Ovary (tissue), 9 donors: ENCODE data around the gene C1QA. TPM values are rescaled to one million over a fixed set of nuclear protein-coding genes. Genes with fewer than 3 reads are reported as not detected.

Experiments used
- DNase-seq, 5 donors: peaks; one replicate each; pipeline ENCODE4 v3.0.0-alpha.2; 2019 to 2020
- H3K27ac ChIP-seq, 2 donors: fragments of 200-600 bp; one replicate each; pipeline versions ENCODE4 v1.5.1 to v1.8.0; 2019 to 2022
- H3K27me3 ChIP-seq: fragments of 200-600 bp; one replicate; pipeline ENCODE4 v1.8.0; 2022
- H3K36me3 ChIP-seq: fragments of 200-600 bp; sonication (generic); one replicate; pipeline ENCODE4 v1.5.1; 2019
- H3K4me1 ChIP-seq: one replicate; pipeline ENCODE4 v1.8.1; 2013; ENCODE audit warnings: mild to moderate bottlenecking, moderate library complexity; ENCODE audit not compliant: insufficient read depth
- H3K4me3 ChIP-seq: fragments of 200-600 bp; sonication (generic); one replicate; pipeline ENCODE4 v1.5.1; 2017
- H3K9me3 ChIP-seq, 2 donors: fragments of 200-600 bp in 1 of 2; sonication (generic) in 1 of 2; one replicate each; pipeline versions ENCODE4 v1.5.1 to v1.8.1; 2013 to 2019; ENCODE audit warnings: mild to moderate bottlenecking in 1 of 2, moderate library complexity in 1 of 2
- EP300 ChIP-seq: sonication (generic); formaldehyde crosslinking; IDR thresholded peaks from one replicate; pipeline ENCODE4 v1.6.1; 2017; ENCODE audit warnings: antibody characterized with exemption
- POLR2A ChIP-seq: fragments of 450-650 bp; IDR thresholded peaks from one replicate; pipeline ENCODE4 v1.6.1; 2017; ENCODE audit warnings: antibody characterized with exemption, mild to moderate bottlenecking, moderate library complexity
- WGBS, 3 donors: extraction: QIAGEN DNeasy Blood & Tissue Kit in 1 of 3; methylation state at CpG; one replicate each; pipeline versions ENCODE4 v1.1.5 to v1.1.7; 2013 to 2017; 5-methylcytosine and 5-hydroxymethylcytosine counted together
- intact Hi-C, 4 donors: fragments of 100-400 bp; cut with DNase I; formaldehyde crosslinking; loops; one replicate each; pipeline versions ENCODE4 v1.11.0 to v1.15.1; 2022 to 2023
- polyA plus RNA-seq, 2 donors: library from polyadenylated mRNA; stranded (reverse); fragments of 200-250 nt in 1 of 2; fragments of 350-450 nt in 1 of 2; fragmentation: Illumina TruSeq in 1 of 2; extraction: RNeasy Lipid Tissue Mini Kit (QIAGEN cat#74804) in 1 of 2; gene quantifications; one replicate each; pipeline ENCODE4 v1.2.3, GENCODE V29; 2013 to 2014
- total RNA-seq, 7 donors: library from RNA; depleted of rRNA in 2 of 7; stranded (reverse); fragments of >200 nt in 2 of 7; fragmentation: NEBNext Ultra II Directional in 3 of 7; extraction: Animal tissue kit (Norgen Biotek cat#: 25700) in 3 of 7; gene quantifications; one replicate each; pipeline versions ENCODE4 v1.1.0 to v1.2.4, GENCODE V29; 2016 to 2023
- TF ChIP-seq, protein P1 (sequence below), 3 donors: fragments of 450-650 bp in 2 of 3; fragments of 200-600 bp in 1 of 3; IDR thresholded peaks; one replicate each; pipeline versions ENCODE4 v1.5.1 to v1.8.0; 2016 to 2022; ENCODE audit warnings: antibody characterized with exemption in 3 of 3, mild to moderate bottlenecking in 1 of 3
- donor health status: DM: no; HTN: no; CAD: no; lungs with moderate emphysema.
- donor health status: DM: no; HTN: no; CAD: no.
- donor health status: Bipolar disorder and iron deficiency.
- donor health status: DM: yes; HTN: yes; CAD: no.
- donor health status: DM: no; HTN: no; CAD: no.
- donor health status: DM: yes; HTN: yes; CAD: no.

C1QA gene
- total and polyA plus RNA-seq, 9 donors = 26.8 to 89.6 (median 52.7) TPM

- no peak for DNase-seq
- H3K4me3 ChIP-seq = no peak overlapping the region
- H3K27me3 ChIP-seq = no peaks in the 10 kb centered on the region
- TF ChIP-seq, protein P1, sequence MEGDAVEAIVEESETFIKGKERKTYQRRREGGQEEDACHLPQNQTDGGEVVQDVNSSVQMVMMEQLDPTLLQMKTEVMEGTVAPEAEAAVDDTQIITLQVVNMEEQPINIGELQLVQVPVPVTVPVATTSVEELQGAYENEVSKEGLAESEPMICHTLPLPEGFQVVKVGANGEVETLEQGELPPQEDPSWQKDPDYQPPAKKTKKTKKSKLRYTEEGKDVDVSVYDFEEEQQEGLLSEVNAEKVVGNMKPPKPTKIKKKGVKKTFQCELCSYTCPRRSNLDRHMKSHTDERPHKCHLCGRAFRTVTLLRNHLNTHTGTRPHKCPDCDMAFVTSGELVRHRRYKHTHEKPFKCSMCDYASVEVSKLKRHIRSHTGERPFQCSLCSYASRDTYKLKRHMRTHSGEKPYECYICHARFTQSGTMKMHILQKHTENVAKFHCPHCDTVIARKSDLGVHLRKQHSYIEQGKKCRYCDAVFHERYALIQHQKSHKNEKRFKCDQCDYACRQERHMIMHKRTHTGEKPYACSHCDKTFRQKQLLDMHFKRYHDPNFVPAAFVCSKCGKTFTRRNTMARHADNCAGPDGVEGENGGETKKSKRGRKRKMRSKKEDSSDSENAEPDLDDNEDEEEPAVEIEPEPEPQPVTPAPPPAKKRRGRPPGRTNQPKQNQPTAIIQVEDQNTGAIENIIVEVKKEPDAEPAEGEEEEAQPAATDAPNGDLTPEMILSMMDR (IDR thresholded peaks at IDR 0.05) = no peak
- no peak for TF ChIP-seq POLR2A
- TF ChIP-seq EP300 = no peak
- H3K36me3 ChIP-seq = no peaks in the 10 kb centered on the region
- WGBS, 3 donors = 74 to 87% (median 78%) methylated on average over 33 to 39 of the region's 39 CpGs
- no peaks in the 10 kb centered on the region for H3K9me3 ChIP-seq
- intact Hi-C loops = no loop called here
- H3K4me1 ChIP-seq = no peaks in the 10 kb centered on the region
- H3K27ac ChIP-seq = no peak overlapping the region
Observed at GRCh38 chr1:22600817-22601605, 35.4 kb upstream of the C1QA start.

DNA sequence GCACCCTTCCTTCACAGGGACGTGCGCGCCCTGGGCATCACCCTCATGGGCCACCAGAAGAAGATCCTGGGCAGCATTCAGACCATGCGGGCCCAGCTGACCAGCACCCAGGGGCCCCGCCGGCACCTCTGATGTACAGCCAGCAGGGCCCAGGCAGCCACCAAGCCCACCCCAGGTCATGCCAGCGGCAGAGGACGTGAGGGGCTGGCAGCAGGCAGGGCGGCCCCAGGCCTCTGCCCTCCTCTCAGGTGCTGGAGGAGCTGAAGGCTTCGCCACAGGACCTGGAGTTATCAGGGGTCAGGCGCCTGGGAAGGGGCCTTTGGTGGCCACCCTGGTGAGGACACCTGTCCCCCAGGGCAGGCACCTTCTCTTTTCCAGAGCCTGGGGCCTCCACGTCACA lies 34.8 kb upstream of the C1QA start:
- Histone ChIP-seq H3K27me3 (no peaks in the 10 kb centered on the region), H3K4me1 (no peaks in the 10 kb centered on the region), H3K27ac (no peak overlapping the region), H3K36me3 (no peaks in the 10 kb centered on the region), H3K4me3 (no peak overlapping the region), H3K9me3 (no peaks in the 10 kb centered on the region)
- DNase-seq = no peak
- WGBS, 3 donors = 89 to 97% (median 90%) methylated on average over 6 to 12 of the region's 12 CpGs
- intact Hi-C loops = no loop called here
- TF ChIP-seq POLR2A (no peak), EP300 (no peak)
- TF ChIP-seq, protein P1 (IDR thresholded peaks at IDR 0.05) = no peak

GRCh38 chr1:22602060-22602740 lies 34.2 kb upstream of the C1QA start:
- no peak overlapping the region for H3K27ac ChIP-seq
- 77 to 89% (median 85%) methylated on average over 18 of the region's 18 CpGs for WGBS, 3 donors
- DNase-seq = no peak
- H3K27me3 ChIP-seq = no peaks in the 10 kb centered on the region
- H3K4me1 ChIP-seq = no peaks in the 10 kb centered on the region
- H3K4me3 ChIP-seq = no peak overlapping the region
- TF ChIP-seq POLR2A (no peak), EP300 (no peak)
- TF ChIP-seq, protein P1 (IDR thresholded peaks at IDR 0.05) = no peak
- intact Hi-C loops = no loop called here
- no peaks in the 10 kb centered on the region for H3K9me3 ChIP-seq
- no peaks in the 10 kb centered on the region for H3K36me3 ChIP-seq

- H3K9me3 ChIP-seq = no peaks in the 10 kb centered on the region
- no peaks in the 10 kb centered on the region for H3K4me1 ChIP-seq
- H3K27ac ChIP-seq = no peak overlapping the region
- intact Hi-C loops = no loop called here
- TF ChIP-seq EP300 (no peak), POLR2A (no peak)
- TF ChIP-seq, protein P1 (IDR thresholded peaks at IDR 0.05) = no peak
- WGBS, 3 donors = 44 to 55% (median 50%) methylated on average over 4 of the region's 4 CpGs
- no peaks in the 10 kb centered on the region for H3K27me3 ChIP-seq
- H3K36me3 ChIP-seq = no peaks in the 10 kb centered on the region
- no peak overlapping the region for H3K4me3 ChIP-seq
- DNase-seq = no peak
Observed at GRCh38 chr1:22606161-22606560, 30.3 kb upstream of the C1QA start.
